Skeletal muscle tissue (tissue), 4 donors: ENCODE results near the gene RPS19. TPM values are rescaled to one million over a fixed set of nuclear protein-coding genes. Genes with fewer than 3 reads are reported as not detected.
"Not testable (repeated sequence)": the region's sequence is repeated elsewhere in the genome, so short reads cannot be mapped to it uniquely, and the experiment has no call there.

Experiments
- H3K27ac ChIP-seq: one replicate; pipeline ENCODE4 v1.7.0; 2013; ENCODE audit warnings: mild to moderate bottlenecking, low read depth, low read length, inconsistent platforms
- H3K27me3 ChIP-seq, 3 donors: one replicate each; pipeline ENCODE4 v1.7.0; 2013; ENCODE audit warnings: low read length in 3 of 3; ENCODE audit not compliant: control insufficient read depth in 3 of 3, insufficient read depth in 3 of 3
- H3K36me3 ChIP-seq, 3 donors: one replicate each; pipeline ENCODE4 v1.7.0; 2013; ENCODE audit warnings: low read length in 3 of 3; ENCODE audit not compliant: control insufficient read depth in 3 of 3, insufficient read depth in 3 of 3
- H3K4me1 ChIP-seq, 3 donors: one replicate each; pipeline ENCODE4 v1.7.0; 2013; ENCODE audit warnings: low read length in 3 of 3, mild to moderate bottlenecking in 3 of 3; ENCODE audit not compliant: control insufficient read depth in 3 of 3, insufficient read depth in 3 of 3
- H3K4me3 ChIP-seq, 3 donors: one replicate each; pipeline ENCODE4 v1.7.0; 2013; ENCODE audit warnings: low read length in 3 of 3
- H3K9ac ChIP-seq, 3 donors: one replicate each; pipeline ENCODE4 v1.7.0; 2013; ENCODE audit warnings: low read length in 3 of 3, mild to moderate bottlenecking in 3 of 3, moderate library complexity in 2 of 3, low read depth in 1 of 3
- H3K9me3 ChIP-seq, 3 donors: one replicate each; pipeline ENCODE4 v1.7.0; 2013; ENCODE audit warnings: low read length in 3 of 3; ENCODE audit not compliant: control insufficient read depth in 3 of 3
- total RNA-seq: library from RNA; depleted of rRNA; stranded (reverse); fragments of >200 nt; gene quantifications from one replicate; pipeline ENCODE4 v1.2.3, GENCODE V29; 2014
- donor health status: Osteomylitis.

The RPS19 gene
- total RNA-seq, 1 donor from 2014 or later, result 455 TPM

DNA sequence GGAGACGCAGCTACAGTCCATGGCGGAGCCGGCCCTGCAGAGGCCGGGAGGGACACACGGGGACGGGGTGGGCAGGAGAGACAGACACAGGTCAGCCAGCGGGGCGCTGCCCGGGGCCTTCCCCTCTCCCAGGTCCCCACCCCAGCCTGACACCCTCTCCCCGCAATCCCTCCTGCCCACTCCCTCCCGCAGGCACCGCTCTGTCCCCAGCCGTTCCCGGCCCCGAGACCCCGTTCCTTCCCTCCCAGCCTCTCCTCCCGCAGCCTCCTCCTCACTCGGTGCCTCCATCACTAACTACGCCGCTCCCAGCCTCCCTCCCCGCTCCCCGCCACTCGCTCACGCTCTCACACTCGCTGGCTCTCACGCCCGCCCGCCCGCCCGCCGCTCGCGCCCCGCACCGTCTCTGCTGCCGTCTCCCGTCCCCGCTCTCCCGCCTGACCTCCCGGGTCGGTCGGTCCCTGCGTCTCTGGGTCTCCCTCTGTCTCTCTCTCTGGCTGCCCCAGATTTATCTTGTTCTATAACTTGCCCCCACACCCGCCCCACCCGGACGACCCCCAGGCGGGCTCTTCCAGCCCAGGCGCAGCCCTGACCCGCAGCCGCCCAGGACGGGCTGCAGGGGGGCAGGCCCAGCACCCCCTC, 53.0 kb downstream of the RPS19 start:
- no peaks in the 10 kb centered on the region for H3K36me3 ChIP-seq
- no peak overlapping the region for H3K4me3 ChIP-seq
- no peak overlapping the region for H3K9ac ChIP-seq
- no peak overlapping the region for H3K27ac ChIP-seq
- H3K4me1 ChIP-seq, result no peaks in the 10 kb centered on the region
- no peaks in the 10 kb centered on the region for H3K9me3 ChIP-seq
- H3K27me3 ChIP-seq, result peaks cover 67 to 72% (median 71%) of the 10 kb centered on the region in 3 donors

DNA sequence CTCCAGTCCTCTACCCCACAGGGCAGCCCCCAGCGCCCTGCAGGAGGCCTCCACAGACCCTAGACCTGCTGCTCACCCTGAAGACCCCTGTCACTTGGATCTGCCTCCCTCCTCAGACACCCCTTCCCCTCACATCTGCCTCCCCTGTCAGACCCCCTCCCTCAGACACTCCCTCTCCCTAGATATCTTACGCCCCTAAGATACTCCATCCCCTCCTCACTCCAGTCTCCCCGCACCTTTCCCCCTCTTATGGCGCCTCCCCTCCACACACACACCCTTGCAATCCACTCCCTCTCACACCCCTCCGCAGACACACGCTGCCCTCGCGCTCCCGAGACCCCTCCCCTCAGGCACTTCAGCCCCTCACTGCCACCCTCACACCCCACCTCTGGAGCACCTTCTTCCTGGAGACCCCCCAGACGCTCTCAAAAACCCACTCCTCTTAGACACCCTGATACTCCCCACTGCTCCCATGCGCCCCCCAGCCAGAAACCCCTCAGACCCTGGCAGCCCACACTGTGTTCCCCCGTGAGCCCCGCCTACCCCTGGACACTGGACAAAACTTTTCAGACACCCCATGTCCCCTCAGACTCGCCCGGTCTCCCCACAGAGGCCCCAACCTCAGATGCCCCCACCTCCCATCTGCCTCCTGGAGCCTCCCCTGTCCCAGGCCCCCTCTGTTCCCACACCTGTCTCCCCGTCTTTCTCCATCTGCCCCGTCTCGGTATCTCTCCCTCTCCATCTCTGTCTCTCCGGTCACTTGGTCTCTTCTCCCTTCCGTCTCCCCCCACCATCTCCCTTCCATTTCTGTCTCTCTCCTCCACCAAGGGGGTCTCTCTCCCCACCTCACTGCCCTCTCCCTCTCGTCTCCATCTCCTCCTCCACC, 53.7 kb downstream of the RPS19 start:
- Histone ChIP-seq H3K9ac (no peak overlapping the region), H3K27ac (no peak overlapping the region), H3K4me3 (no peak overlapping the region), H3K27me3 (peaks cover 75 to 79% (median 78%) of the 10 kb centered on the region in 3 donors), H3K36me3 (no peaks in the 10 kb centered on the region), H3K9me3 (no peaks in the 10 kb centered on the region), H3K4me1 (no peaks in the 10 kb centered on the region)

GRCh38 chr19:41914424-41914834, 54.4 kb downstream of the RPS19 start:
- H3K9me3 ChIP-seq, H3K4me3 ChIP-seq, H3K36me3 ChIP-seq, H3K4me1 ChIP-seq, H3K27ac ChIP-seq, H3K9ac ChIP-seq: not testable (repeated sequence)
- H3K27me3 ChIP-seq, result peaks cover 77 to 84% (median 81%) of the 10 kb centered on the region in 3 donors

GRCh38 chr19:41915021-41915775, 55.1 kb downstream of the RPS19 start:
- no peak overlapping the region for H3K9ac ChIP-seq
- no peak overlapping the region for H3K27ac ChIP-seq
- H3K9me3 ChIP-seq, result no peaks in the 10 kb centered on the region
- H3K36me3 ChIP-seq, result no peaks in the 10 kb centered on the region
- H3K4me1 ChIP-seq, result no peaks in the 10 kb centered on the region
- no peak overlapping the region for H3K4me3 ChIP-seq
- peaks cover 78 to 87% (median 84%) of the 10 kb centered on the region in 3 donors for H3K27me3 ChIP-seq

GRCh38 chr19:41915776-41916414, 55.8 kb downstream of the RPS19 start:
- Histone ChIP-seq H3K27ac (no peak overlapping the region), H3K9ac (no peak overlapping the region), H3K36me3 (no peaks in the 10 kb centered on the region), H3K27me3 (peaks cover 78 to 87% (median 84%) of the 10 kb centered on the region in 3 donors), H3K4me1 (no peaks in the 10 kb centered on the region), H3K4me3 (no peak overlapping the region), H3K9me3 (no peaks in the 10 kb centered on the region)

- Histone ChIP-seq H3K36me3 (no peaks in the 10 kb centered on the region), H3K27me3 (peaks cover 78 to 88% (median 83%) of the 10 kb centered on the region in 3 donors), H3K9me3 (no peaks in the 10 kb centered on the region), H3K4me3 (no peak overlapping the region), H3K9ac (no peak overlapping the region), H3K27ac (no peak overlapping the region), H3K4me1 (no peaks in the 10 kb centered on the region)
Measured at GRCh38 chr19:41917676-41918075, 57.6 kb downstream of the RPS19 start.

GRCh38 chr19:41918095-41918494, 58.0 kb downstream of the RPS19 start:
- H3K4me3 ChIP-seq, result no peak overlapping the region
- H3K27me3 ChIP-seq, result peaks cover 83 to 89% (median 87%) of the 10 kb centered on the region in 3 donors
- H3K9me3 ChIP-seq, result no peaks in the 10 kb centered on the region
- no peaks in the 10 kb centered on the region for H3K4me1 ChIP-seq
- no peaks in the 10 kb centered on the region for H3K36me3 ChIP-seq
- H3K27ac ChIP-seq, result no peak overlapping the region
- H3K9ac ChIP-seq, result no peak overlapping the region

GRCh38 chr19:41918653-41919244, 58.7 kb downstream of the RPS19 start:
- Histone ChIP-seq H3K27me3 (peaks cover 82 to 88% (median 83%) of the 10 kb centered on the region in 3 donors), H3K27ac (no peak overlapping the region), H3K9ac (no peak overlapping the region), H3K4me3 (no peak overlapping the region), H3K9me3 (no peaks in the 10 kb centered on the region), H3K36me3 (no peaks in the 10 kb centered on the region), H3K4me1 (no peaks in the 10 kb centered on the region)

- no peaks in the 10 kb centered on the region for H3K9me3 ChIP-seq
- H3K36me3 ChIP-seq, result no peaks in the 10 kb centered on the region
- H3K27me3 ChIP-seq, result peaks cover 87 to 94% (median 88%) of the 10 kb centered on the region in 3 donors
- H3K4me3 ChIP-seq, result no peak overlapping the region
- H3K27ac ChIP-seq, result no peak overlapping the region
- H3K4me1 ChIP-seq, result no peaks in the 10 kb centered on the region
- no peak overlapping the region for H3K9ac ChIP-seq
Measured at GRCh38 chr19:41919948-41920712, 60.1 kb downstream of the RPS19 start.
